ENCODE data around the gene SLC2A6. TPM values are rescaled to one million over a fixed set of nuclear protein-coding genes. Genes with fewer than 3 reads are reported as not detected.

Gene SLC2A6
- total RNA-seq, 1 experiment from 2014 or later = 10.7 TPM

- H3K4me2 ChIP-seq (ENCODE audit: low read length) = no peak overlapping the region
- H3K27me3 ChIP-seq (ENCODE audit: insufficient read depth, low read length) = no peaks in the 10 kb centered on the region
- H3K4me3 ChIP-seq (replicated peaks in 1 of 2; ENCODE audit: low read depth in 1 of 2, low read length in 2 of 2) = no peak overlapping the region
- POLR2A ChIA-PET = no interaction called here
- no peak for TF ChIP-seq YY1 (IDR thresholded peaks at IDR 0.05; ENCODE audit: extremely low read depth, insufficient replicate concordance, low read depth, low read length)
- no peak overlapping the region for H2AFZ ChIP-seq (ENCODE audit: low read depth, low read length, poor library complexity, severe bottlenecking)
- no peaks in the 10 kb centered on the region for H3K9me2 ChIP-seq (ENCODE audit: insufficient read depth)
- ATAC-seq = no peak
- H4K20me1 ChIP-seq (ENCODE audit: insufficient read depth) = no peaks in the 10 kb centered on the region
- BruUV-seq (replicated peaks) = no TSS peak
- no peaks in the 10 kb centered on the region for H3K9me3 ChIP-seq (ENCODE audit: control insufficient read depth in 1 of 2, insufficient read depth in 1 of 2, low read depth in 1 of 2, low read length in 2 of 2)
- no peaks in the 10 kb centered on the region for H3K4me1 ChIP-seq (ENCODE audit: control insufficient read depth in 1 of 2, insufficient read depth in 2 of 2, low read length in 2 of 2)
- RAD21 ChIA-PET (ENCODE audit: low non-redundant PET in 1 of 2, low total read pairs in 2 of 2, uncharacterized antibody in 2 of 2, unreplicated experiment in 2 of 2) = no interaction called here
- intact Hi-C loops (cut with micrococcal nuclease) = no loop called here
- CTCF ChIA-PET = no interaction called here
- H3K9ac ChIP-seq (ENCODE audit: low read length) = no peak overlapping the region
- H3K36me3 ChIP-seq (ENCODE audit: control insufficient read depth in 1 of 2, insufficient read depth in 2 of 2, low read length in 2 of 2) = no peaks in the 10 kb centered on the region
- H3K79me2 ChIP-seq (ENCODE audit: insufficient read depth, low read length) = no peaks in the 10 kb centered on the region
- H3K27ac ChIP-seq (ENCODE audit: low read depth, low read length) = no peak overlapping the region
- DNase-seq (ENCODE audit: low read depth, low spot score) = no peak
These were observed 36.8 kb upstream of the SLC2A6 start for GRCh38 chr9:133515615-133516255.

- Histone ChIP-seq H4K20me1 (ENCODE audit: insufficient read depth) (no peaks in the 10 kb centered on the region), H3K27me3 (ENCODE audit: insufficient read depth, low read length) (no peaks in the 10 kb centered on the region), H3K4me3 (replicated peaks in 1 of 2; ENCODE audit: low read depth in 1 of 2, low read length in 2 of 2) (no peak overlapping the region), H3K27ac (ENCODE audit: low read depth, low read length) (no peak overlapping the region), H3K4me2 (ENCODE audit: low read length) (no peak overlapping the region), H3K36me3 (ENCODE audit: control insufficient read depth in 1 of 2, insufficient read depth in 2 of 2, low read length in 2 of 2) (no peaks in the 10 kb centered on the region), H3K4me1 (ENCODE audit: control insufficient read depth in 1 of 2, insufficient read depth in 2 of 2, low read length in 2 of 2) (no peaks in the 10 kb centered on the region; a peak in 1 of 4 replicates), H3K9me2 (ENCODE audit: insufficient read depth) (no peaks in the 10 kb centered on the region), H2AFZ (ENCODE audit: low read depth, low read length, poor library complexity, severe bottlenecking) (no peak overlapping the region), H3K9me3 (ENCODE audit: control insufficient read depth in 1 of 2, insufficient read depth in 1 of 2, low read depth in 1 of 2, low read length in 2 of 2) (no peaks in the 10 kb centered on the region), H3K9ac (ENCODE audit: low read length) (no peak overlapping the region), H3K79me2 (ENCODE audit: insufficient read depth, low read length) (no peaks in the 10 kb centered on the region)
- ATAC-seq (no peak), DNase-seq (ENCODE audit: low read depth, low spot score) (no peak)
- no TSS peak for BruUV-seq (replicated peaks)
- CTCF ChIA-PET = no interaction called here
- POLR2A ChIA-PET = no interaction called here
- TF ChIP-seq ZBTB33 (IDR thresholded peaks at IDR 0.05; ENCODE audit: extremely low read depth, insufficient replicate concordance, low read length) (no peak), SRF (IDR thresholded peaks at IDR 0.05; ENCODE audit: low read depth) (no peak), ELF1 (IDR thresholded peaks at IDR 0.05; ENCODE audit: borderline replicate concordance, low read depth) (no peak), REST (IDR thresholded peaks at IDR 0.05; ENCODE audit: low read depth) (no peak), YY1 (IDR thresholded peaks at IDR 0.05; ENCODE audit: extremely low read depth, insufficient replicate concordance, low read depth, low read length) (no peak), MAX (IDR thresholded peaks at IDR 0.05) (no peak), JUND (IDR thresholded peaks at IDR 0.05) (no peak), FOSL1 (IDR thresholded peaks at IDR 0.05; ENCODE audit: low read depth) (no peak), CEBPB (IDR thresholded peaks at IDR 0.05; ENCODE audit: low read depth) (no peak), CTCF (IDR thresholded peaks at IDR 0.05 in 2 of 3, conservative IDR thresholded peaks at IDR 0.05 in 1 of 3; ENCODE audit: borderline replicate concordance in 1 of 3, insufficient read depth in 1 of 3, low read depth in 2 of 3, low read length in 2 of 3) (no peak), EGR1 (IDR thresholded peaks at IDR 0.05; ENCODE audit: low read depth) (no peak), RAD21 (IDR thresholded peaks at IDR 0.05; ENCODE audit: low read depth) (no peak)
- intact Hi-C loops (cut with micrococcal nuclease) = no loop called here
- RAD21 ChIA-PET (ENCODE audit: low non-redundant PET in 1 of 2, low total read pairs in 2 of 2, uncharacterized antibody in 2 of 2, unreplicated experiment in 2 of 2) = no interaction called here
These were observed 36.3 kb upstream of the SLC2A6 start for GRCh38 chr9:133515240-133515610.

Measured in HCT116 (cell line).